GM18508 (cell line): Measurements from ENCODE around the gene MAP2K6.

ENCODE experiments used
- ATAC-seq: cut with Tn5 transposase; IDR thresholded peaks from one replicate; pipeline ENCODE4 v1.9.1; 2021; ENCODE audit warnings: moderate number of reproducible peaks; ENCODE audit not compliant: insufficient read depth, unreplicated experiment

MAP2K6 gene

DNA sequence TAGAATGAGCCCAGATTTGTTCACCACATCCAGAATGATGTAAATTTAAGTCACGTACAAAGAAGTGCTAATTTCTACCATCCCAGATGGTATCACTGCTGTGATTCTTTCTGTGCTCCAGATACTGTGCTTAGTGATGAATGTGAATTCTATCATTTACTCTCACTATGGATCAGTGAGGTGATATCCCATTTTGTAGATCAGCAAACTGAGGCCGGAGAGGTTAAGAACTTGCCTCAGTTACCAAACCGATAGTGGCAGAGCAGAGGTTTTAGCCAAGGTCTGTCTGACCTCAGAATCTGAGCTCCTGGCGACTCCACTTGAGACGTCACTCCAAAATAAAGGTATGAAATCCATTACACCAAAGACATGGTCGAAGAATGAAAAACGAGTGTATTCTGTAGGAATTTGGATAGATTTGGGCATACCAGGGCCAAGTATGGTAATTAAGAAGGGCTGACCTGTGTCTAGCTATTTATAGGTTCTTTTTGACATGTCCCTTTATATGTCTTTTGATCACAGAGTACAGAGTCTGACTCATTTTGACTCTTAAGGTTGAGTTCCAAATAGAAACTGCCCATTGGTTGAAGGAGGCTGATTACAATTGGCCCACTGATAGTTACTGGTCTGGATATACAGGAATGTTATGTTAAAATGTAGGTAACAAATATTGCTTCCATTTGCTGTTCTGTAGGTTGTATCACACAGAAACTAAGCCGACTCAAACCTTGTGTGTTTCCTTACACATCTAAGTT, 10.0 kb downstream of the MAP2K6 start:
- no peak for ATAC-seq

DNA sequence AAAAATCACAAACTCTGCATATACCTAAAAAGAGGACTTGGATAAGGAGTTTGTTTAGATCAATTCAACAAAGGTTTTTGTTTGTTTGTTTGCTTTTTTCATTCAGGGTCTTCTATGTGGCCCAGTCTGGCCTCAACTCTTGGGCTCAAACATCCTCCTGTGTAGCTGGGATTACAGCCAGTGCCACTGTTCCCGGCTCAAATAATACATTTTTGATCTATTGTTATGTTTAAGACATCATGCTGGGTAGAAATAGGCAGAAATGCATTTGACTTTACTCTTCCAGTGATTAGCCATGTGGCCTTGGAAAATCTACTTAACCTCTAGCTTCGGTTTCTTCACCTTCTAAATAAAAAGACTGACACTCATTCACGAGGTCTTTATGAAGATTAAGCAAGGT, 11.5 kb downstream of the MAP2K6 start:
- no peak for ATAC-seq

DNA sequence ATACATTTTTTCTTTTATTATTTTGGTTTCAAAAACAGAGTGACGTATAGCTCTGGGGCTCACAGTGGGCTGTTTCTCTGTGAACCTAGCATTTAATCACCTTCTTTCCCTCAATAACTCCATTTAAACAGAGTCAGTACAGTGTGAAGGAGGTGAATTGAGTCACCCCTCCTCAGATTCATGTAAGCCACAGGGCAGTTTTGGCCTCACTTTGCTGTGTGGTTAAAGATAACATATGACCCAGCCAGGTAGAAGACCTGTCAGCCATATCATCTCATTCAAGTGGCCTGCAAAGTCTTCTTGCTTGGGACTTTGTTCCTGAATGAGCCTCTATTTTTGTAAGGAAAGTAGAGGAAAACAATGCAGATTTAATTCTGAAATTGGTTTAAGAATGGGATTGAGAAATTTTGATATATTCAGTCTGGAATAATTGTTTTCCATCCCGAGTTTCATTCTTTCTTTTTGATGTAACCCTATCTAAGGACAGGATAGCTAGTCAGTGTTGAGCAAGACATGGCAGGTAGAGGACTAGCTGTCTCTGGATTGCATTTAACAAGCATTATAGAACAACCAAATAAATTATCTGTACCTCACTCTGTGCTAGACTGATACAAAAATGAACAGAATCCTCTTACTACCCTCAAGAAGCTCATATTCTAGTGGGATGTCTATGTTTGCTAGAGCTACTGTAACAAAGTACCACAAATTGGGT, 13.1 kb downstream of the MAP2K6 start:
- no peak for ATAC-seq

DNA sequence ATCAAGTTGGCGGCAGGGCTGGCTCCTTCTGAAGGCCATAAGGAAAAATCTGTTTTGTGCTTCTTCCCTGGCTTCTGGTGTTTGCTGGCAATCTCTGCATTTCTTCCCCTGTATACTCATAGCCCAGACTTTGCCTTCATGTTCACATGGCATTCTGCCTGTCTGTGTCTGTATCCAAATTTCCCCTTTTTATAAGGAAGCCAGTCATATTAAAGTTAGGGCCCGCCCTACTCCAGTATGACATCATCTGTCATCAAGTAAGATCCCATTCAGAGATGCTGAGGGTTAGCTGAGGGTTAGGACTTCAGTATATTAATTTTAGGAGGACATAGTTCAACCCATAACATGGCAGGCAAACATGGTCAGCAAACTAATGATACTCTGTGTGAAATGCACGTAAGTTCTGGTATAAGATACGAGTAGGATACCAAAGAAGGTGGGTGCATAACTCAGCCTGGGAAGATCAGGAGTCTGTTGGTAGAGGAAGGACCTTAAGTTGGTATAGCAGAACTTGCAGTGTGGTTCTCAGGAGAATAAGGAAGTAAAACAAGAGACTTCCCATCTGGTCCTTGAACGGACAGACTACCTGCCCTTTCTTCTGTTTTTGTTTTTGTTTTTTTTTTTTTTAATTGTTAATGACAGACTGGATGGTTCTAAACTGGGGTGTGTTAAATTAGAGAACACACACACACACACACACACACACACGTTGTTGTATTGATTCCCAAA, 13.9 kb downstream of the MAP2K6 start:
- no peak for ATAC-seq

DNA sequence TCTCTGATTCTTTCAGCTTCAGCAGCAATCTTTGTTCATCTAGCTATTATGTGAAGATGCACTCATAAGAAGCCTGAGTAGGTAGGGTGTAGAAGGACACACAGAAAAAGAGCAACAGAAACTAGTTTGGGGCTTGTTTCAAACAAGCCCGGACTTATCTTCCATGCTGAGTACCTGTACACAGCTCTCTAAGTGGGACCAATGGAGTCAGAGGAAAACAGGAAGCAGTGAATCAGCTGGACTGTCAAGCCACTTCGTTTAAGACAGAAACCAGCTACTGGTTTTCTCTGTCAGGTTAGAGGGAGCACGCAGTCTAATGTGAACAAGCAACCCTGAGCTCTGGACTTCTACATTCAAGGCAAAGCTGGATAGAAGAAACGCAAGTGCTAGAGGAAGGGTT, 16.0 kb downstream of the MAP2K6 start:
- no peak for ATAC-seq

DNA sequence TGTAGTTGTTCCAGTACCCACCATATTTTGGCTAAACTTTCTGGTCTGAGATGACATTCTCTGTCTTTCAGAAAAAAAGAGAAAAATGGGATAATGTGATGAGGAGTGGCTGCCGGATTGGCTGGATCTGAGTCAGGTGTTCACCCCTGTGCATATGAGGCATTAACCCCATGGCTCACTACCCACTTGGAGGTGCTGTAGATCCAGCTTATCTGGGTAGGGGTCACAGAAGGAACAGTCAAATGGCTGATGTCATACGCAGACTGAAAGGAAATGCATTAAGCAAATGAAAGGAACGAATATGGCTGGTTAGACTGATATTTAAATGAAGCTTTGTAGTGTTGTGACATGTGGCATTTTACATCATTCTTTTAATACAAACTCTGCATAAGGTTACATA, 17.3 kb downstream of the MAP2K6 start:
- ATAC-seq, result no peak

DNA sequence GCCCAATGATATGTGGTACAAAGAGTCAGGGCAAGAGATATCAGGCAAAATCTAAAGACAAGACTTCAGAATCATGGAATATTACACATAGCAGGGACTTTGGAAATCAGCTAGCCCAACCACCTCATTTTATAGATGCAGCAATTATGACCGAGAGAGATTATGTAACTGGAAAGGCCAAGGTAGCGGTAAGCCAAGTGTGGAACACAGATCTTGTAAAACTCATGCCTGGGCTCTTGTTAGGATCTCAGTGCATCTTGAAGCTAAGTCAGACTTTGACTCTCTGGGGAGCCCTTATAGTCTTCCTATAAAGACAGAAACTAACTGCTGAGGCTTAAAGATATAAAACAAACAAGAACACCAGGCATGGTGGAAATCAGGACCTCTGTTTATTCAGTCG, 18.6 kb downstream of the MAP2K6 start:
- ATAC-seq, result no peak

DNA sequence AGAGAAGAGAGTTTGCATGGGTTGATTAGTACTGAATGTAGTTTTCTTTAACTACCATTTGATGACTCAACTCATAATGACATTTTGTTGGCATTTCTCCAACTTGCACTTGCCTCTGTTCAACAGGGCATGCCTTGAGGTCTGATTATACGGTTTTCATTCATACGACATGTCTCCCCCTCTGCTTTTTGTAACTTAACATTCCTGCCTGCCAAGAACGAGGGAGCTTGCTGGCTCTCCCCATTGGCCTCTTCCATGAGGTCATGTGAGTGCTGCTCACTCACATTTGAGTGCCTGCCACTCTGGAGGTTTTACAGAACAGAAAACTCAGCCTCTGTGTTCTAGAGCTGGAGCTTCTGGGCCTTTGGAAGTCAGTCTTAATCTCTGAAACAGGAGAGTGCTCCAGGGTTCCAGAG, 19.7 kb downstream of the MAP2K6 start:
- no peak for ATAC-seq

DNA sequence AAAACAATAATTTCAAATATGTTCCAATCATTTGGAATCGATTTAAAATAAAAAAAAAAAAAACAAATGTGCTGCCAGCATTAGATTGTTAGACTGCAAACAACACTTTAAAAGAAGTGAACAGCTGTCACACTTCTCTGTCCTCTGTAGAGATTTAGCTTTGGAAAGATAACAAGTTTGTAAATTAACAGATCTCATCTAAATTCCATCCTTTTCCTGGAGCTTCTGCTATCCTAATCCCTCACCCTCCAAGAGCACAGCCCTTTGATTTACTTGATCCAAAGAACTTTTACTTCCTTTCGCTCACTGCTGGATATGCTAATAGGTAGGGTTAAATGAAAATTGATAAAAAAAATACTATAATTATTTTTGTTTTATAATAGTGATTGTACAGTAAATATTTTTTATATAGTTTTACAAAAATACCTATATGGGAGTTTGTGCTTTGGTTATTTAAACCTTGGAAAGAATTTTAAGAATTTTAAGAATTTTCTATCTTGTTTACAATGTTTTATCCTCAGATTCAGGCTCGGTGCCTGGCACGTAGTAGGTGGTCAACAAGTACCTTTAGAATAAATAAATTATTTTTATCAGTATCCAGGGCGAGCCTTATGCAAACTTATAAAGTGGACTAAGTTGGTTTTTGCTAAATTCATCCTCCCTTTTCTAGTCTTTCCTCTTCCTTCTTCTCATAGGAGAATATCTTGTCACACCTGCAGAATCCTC, 21.6 kb downstream of the MAP2K6 start:
- ATAC-seq, result no peak

DNA sequence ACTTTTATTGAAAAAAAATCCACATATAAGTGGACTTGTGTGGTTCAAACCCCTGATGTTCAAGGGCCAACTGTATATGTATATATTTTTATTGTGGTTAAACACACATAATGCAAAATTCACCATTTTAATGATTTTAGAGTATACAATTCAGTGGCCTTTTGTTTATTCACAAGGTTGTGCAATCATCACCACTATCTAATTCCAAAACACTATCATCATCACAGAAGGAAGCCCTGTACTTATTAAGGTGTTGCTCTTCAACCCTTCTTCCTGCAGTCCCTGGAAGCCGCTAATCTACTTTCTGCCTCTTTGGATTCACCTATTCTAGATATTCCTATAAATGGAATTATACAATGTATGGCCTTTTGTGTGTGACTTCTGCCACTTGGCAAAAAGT, 23.0 kb downstream of the MAP2K6 start:
- no peak for ATAC-seq

DNA sequence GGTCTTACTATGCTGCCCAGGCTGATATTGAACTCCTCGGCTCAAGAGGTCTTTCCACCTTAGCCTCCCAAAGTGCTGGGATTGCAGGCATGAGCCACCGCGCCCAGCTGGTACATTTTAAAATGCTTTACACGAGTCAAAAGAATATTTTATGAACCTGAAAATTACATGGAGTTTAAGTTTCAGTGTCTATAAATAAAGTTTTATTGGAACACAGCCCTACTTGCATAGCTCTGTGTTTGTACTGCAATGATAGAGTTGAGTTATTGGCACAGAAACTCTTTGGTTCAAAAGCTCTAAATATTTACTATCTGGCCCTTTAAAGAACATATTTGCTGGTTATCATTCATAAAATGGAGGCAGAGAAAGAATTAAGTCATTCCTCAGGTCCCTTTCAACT, 24.3 kb downstream of the MAP2K6 start:
- no peak for ATAC-seq

DNA sequence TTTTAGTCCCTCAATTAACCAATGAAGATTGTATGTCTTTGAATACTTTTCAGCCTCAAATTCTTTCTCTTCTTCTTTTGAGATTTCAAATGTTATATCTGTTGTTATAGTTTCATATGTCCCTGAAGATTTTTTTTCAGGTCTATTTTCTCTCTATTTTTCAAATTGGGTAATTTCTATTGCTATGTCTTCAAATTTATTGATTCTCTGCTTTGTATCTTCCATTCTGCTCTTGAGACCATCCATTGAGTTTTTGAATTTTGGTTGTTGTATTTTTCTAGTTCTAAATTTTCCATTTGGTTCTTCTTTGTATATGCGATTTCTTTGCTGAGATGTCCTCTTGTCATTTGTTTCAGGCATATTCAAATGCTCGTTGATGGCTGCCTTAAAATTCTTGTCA, 26.7 kb downstream of the MAP2K6 start:
- no peak for ATAC-seq

DNA sequence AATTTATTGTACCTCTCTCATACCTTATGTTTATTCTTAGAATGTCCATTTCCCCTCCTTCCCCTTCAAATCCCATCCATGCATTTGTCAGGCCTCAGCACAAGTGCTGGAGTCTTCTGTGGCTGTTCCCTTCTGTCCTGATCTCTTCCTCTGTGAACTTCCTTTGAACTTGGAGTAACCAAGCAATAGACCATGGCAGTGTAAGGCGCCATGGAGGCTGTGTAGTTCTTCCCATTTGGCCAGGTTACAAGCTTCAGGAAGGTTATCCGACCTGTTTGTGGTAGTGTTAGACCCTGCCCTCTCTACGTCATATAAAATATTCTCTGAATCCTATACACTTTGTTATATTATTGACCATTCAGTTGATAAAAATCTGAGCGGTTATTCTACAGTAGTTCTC, 28.6 kb downstream of the MAP2K6 start:
- ATAC-seq, result no peak

DNA sequence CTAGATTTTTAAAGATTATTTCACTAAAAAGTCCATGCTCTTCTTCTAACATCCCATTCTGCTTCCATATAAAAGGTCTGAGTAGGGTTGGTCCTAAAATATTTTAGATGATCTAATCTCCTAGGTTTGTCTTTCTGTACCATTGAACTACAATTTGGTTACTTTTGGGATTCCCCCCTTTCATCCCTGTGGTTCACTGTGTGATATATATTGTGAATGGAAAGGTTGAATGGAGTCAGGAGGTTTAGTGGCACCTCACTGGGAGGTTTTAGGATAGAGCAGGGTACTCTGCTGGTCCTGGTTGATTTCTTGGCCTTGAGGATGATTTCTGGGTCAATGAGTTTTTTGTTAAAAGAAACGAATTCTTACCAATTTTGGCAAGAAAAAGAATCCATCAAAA, 29.5 kb downstream of the MAP2K6 start:
- no peak for ATAC-seq

DNA sequence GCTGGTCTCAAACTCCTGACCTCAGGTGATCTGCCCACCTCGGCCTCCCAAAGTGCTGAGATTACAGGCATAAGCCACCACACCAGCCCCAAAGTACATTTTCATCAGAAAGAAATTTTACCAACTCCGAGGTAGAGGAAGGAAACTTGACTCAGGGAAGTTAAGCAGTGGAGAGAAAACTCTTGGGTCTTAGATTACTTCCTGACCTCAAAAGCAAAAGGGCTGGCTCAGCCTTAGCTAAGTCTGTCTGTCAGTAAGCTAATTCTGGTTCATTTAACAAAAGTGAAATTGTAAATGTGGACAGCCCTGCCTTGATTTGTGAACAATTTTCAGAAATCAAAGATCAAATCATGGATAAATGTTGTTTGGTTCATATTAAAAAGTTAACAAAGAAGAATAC, 30.6 kb downstream of the MAP2K6 start:
- no peak for ATAC-seq

DNA sequence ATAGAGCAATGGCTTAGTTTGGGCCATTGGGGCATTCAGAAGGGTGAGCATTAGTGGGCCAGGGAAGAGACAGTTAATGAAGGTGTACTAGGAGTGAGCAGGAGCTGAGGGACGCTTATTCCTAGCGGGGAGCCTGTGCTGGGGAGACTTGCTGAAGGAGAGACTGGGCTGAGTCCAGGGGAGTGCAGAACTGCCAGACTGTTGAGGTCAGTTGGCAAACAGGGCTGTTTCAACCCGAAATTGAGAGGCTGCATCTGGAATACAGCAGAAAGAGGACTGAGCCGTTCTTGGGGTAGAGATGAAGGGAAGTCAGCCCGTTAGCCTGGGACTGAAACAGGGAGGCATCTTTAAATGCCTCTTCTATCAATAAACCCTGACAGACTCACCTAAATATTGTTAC, 33.2 kb downstream of the MAP2K6 start:
- ATAC-seq, result no peak

DNA sequence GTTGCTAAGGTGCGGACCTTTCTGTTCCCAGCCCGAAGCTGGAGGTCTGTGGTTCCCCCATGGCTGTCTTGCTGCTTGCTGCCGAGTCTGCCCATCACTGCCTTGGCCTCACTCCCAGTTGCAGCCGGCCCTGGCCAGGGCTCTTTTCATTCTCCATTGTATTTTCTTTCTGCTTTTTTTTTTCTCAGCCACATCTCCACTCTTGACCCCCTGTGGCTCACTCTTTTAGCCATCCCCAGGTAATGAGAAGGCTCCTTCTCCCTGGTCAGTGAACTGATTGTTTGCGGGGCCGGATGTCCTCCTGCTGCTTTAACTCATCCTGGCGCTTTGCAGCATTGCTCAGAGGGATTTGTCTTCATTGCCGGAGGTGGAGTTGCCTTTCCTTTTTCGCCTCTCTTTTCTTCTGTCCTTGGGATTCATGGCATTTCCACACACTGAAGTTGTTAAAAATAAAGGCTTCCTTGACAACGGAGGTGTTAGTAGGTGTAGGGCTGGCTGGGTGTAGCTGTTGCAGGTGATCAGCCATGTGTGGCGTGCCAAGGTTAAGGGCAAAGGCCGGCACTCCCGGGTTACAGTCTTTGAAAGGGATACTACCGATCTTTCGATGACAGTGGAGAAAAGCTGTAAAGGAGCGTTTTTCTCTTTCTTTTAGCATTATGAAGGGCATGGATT, 34.1 kb downstream of the MAP2K6 start:
- no peak for ATAC-seq

DNA sequence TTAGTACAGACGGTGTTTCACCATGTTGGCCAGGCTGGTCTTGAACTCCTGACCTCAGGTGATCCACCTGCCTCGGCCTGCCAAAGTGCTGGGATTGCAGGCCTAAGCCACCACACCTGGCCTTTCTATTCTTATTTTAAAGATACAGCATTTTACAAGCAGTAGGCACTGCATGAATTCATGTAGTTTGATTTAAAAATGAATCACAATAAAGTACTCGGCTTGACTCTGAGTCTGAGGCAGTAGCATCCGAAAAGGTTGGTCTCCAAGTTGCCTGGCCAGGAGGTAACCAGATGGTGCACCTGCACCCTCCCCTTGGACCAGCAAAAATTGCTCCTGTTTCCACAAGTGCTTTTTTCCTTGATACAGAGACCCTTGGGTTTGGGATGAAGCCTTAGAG, 35.6 kb downstream of the MAP2K6 start:
- no peak for ATAC-seq

DNA sequence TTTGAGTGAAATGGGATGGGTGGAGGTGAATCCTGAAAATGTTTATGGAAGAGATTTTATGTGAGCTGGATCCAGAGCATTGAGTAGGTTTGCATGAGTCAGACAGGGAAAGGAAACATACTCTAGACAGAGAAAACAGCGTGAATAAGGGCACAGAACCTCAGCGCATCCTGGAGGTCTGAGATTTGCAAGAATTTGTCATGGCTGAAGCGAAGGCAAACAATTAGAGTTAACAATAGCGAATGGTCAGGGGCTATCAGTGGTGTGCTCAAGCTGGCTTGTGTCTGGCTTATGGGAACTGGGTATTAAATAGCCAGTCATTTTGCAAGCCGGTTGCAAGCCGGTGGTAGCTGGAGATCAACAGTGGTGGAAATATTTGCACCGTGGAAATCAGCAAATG, 36.4 kb downstream of the MAP2K6 start:
- no peak for ATAC-seq
